ENCODE data around the gene TDRD12.

The TDRD12 gene

DNA sequence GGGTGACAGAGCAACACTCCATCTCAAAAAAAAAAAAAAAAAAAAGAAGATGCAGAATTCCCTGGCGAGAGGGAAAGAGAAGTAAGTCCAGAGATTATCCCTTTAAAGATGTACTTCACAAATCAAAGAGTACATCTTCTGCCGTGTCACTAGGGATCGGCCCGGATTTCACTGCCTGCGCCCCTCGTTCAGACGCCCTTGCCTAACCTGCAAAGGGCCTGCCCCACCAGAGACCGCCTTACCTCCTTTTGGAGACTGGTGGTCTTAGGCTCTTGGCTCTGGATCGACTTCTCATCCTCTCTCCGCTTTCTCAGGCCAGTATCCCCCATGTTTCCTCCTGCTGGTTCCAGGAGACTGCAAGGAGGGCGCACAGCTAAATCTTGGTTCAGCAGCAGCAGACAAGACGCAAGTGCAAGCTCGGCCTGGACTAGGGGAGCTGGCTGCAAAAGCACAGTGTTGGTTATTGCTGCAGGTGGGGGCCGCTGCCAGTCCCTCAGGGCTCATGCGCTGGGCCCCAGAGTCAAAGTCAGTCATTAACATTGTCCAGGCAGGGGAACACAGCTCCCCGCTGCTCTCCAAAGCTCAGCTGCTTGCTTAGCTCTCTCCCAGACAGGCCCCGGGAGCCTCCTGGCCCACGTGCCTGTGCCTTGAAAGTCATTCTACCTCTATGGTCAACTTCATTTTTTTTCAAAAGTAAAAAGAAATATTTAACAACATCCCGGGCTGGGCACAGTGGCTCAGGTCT lies 148.8 kb downstream of the TDRD12 start:
- TF ChIP-seq, protein P1, sequence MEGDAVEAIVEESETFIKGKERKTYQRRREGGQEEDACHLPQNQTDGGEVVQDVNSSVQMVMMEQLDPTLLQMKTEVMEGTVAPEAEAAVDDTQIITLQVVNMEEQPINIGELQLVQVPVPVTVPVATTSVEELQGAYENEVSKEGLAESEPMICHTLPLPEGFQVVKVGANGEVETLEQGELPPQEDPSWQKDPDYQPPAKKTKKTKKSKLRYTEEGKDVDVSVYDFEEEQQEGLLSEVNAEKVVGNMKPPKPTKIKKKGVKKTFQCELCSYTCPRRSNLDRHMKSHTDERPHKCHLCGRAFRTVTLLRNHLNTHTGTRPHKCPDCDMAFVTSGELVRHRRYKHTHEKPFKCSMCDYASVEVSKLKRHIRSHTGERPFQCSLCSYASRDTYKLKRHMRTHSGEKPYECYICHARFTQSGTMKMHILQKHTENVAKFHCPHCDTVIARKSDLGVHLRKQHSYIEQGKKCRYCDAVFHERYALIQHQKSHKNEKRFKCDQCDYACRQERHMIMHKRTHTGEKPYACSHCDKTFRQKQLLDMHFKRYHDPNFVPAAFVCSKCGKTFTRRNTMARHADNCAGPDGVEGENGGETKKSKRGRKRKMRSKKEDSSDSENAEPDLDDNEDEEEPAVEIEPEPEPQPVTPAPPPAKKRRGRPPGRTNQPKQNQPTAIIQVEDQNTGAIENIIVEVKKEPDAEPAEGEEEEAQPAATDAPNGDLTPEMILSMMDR (IDR thresholded peaks at IDR 0.05), result no peak
- TF ChIP-seq ZFX (IDR thresholded peaks at IDR 0.05; ENCODE audit: borderline replicate concordance), result no peak
- no peak overlapping the region for H3K27ac ChIP-seq

DNA sequence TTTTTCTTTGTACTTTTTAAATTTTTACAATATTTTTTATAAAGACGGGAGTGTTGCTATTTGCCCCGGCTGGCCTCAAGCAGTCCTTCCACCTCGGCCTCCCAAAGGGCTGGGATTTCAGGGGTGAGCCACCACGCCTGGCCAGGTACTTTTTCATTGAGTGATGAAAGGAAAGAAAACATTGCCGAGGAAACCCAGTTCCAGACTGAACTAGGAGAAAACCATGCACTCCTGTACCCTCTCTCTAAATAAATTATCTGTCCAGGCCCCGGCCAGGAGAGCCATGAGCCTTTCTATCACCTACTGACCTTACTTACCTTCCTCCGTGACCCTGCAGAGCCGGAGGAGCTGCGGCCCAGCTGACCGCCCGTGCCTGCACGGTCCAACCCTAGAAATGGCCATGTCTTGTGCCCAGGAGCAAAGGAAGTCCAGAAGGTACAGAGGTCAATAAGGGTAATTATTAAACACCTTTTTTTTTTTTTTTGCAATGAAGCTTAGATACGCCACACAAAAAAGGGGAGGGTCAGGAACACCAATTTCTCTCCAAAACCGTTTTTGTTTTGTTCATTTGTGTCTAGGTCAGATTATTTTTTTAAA lies 149.9 kb downstream of the TDRD12 start, which contains the start of gene SLC7A9:
TSS of gene SLC7A9 (minus strand) at position 399 of the 597 bp plus-strand sequence. CDS start 1,233 bp downstream, outside the sequence.
- H3K27ac ChIP-seq, result no peak within 1 kb of the TSS

DNA sequence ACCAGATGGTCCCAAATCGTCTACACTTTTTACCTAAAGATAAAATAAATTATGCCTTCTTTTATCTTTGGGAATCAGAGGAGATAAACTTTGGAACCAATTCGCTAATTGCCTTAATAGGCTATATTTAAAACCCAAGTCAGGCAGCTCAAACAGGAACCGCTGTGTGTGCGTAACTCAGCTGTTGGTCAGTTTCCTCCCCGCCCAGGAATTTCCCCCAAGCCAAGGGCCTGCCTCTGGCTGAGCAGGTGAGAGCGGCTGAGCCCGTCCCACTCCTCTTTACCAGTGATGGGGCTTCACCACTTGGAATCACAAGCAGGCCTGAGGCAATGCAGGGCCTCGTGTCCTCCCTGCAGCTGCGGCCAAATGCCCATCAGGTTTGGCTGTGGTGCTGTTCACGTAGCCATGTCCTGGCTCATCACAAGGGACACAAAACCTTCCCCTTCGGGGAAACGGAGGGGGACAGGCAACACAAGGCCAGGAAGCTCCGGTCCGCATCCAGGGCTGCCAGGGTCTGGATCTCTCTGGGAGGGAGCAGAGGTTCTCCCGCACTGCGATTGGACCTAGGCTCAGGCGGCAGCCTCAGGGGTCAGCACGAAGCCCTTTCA lies 150.5 kb downstream of the TDRD12 start:
- TF ChIP-seq, protein P1 (IDR thresholded peaks at IDR 0.05), result no peak
- no peak for TF ChIP-seq ZFX (IDR thresholded peaks at IDR 0.05; ENCODE audit: borderline replicate concordance)
- H3K27ac ChIP-seq, result no peak overlapping the region

More for the DNA sequence above, 149.9 kb downstream of the TDRD12 start, which contains the start of gene SLC7A9:
- TF ChIP-seq, protein P1 (IDR thresholded peaks at IDR 0.05), result no peak
- no peak for TF ChIP-seq ZFX (IDR thresholded peaks at IDR 0.05; ENCODE audit: borderline replicate concordance)

DNA sequence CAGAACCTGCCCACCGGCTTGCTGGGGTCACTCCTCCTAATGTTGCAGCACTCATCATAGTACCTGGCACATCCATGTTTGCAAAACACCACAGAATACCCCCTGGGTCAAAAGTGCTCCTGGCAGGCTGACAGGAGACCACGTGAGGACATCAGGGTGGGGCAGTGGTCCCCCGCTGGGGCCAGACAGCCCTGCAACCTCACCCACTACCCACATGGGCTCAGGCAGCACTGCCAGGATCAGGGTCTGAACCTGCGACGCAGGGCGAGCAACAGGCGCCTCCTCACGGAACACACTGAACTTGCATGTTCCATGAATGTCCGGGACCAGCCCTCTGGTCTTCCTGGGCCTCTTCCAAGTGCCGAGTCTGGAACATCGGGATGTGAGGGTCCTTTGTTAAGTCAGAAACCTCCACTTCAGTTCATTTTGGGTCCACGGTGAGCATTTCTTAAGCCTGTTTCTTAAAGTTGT lies 151.4 kb downstream of the TDRD12 start:
- no peak for TF ChIP-seq ZFX (IDR thresholded peaks at IDR 0.05; ENCODE audit: borderline replicate concordance)
- TF ChIP-seq, protein P1 (IDR thresholded peaks at IDR 0.05), result no peak
- H3K27ac ChIP-seq, result no peak overlapping the region

DNA sequence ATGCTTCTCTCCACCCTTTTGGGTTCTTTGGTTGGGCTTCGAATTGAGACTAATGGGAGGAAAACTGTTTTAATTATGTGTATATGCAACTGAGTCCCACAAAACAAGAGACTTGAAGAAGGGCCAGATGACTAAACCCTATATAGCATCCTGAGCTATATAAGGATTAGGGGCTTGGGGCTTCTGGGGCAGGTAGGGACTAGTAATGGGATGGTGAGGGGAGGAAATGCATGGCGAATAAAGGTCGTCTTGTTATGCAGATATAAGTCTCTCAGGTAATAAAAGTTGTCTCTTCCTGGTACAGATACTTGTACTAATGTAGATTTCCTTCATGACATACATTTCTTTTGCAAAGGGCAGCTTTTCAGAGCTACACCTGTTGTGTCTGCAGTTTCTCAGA lies 152.8 kb downstream of the TDRD12 start:
- no peak overlapping the region for H3K27ac ChIP-seq
- TF ChIP-seq ZFX (IDR thresholded peaks at IDR 0.05; ENCODE audit: borderline replicate concordance), result no peak
- TF ChIP-seq, protein P1 (IDR thresholded peaks at IDR 0.05), result no peak

DNA sequence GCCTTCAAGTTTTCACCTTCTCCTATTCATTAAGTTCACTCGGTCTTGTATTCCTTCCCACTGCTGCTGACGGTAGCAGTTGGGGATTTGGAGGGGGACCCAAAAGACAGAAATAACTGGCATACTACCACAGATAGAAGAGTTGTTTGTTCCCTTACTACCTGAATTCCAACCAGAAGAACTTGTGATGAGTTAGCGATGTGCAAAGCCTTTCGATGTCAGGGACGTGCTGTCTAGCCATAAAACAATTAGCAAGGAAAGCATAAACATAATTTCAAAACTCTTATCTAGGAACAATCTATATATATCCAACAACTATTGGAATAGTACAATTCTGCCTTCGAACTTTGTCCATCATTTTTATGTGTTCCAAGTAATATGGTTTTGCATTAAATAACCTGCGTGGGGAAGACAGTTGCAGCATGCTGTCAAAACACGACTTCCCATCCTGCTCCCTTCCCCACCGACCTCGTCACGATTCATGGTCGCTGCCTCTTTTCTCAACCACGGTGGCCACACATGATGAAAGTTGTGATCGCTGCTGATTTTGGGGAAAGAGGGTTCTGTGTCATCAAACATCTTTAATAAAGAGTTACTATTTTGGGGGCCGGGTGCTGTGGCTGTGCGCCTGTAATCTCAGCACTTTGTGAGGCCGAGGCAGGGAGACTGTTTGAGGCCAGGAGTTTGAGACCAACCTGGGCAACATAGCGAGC lies 153.8 kb downstream of the TDRD12 start:
- no peak overlapping the region for H3K27ac ChIP-seq
- TF ChIP-seq, protein P1 (IDR thresholded peaks at IDR 0.05), result no peak
- no peak for TF ChIP-seq ZFX (IDR thresholded peaks at IDR 0.05; ENCODE audit: borderline replicate concordance)
